ENCODE data around the gene AP4B1.

DNA sequence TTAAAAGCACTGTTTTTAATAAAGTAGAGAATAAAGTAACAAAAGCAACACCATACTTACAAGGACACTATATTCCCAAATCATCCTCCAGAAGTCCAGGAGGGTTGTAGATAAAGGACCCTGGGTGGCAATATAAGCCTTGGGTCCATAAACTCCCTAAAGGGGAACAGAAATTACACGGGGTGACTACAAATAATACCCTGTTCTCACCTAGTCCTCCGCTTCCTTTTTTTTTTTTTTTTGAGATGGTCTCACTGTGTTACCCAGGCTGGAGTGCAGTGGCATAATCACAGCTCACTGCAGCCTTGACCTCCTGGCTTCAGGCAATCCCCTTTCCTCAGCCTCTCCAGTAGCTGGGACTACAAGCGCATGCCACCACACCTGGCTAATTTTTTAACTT is 46.2 kb downstream of the AP4B1 start:
- TF ChIP-seq CTCF (IDR thresholded peaks at IDR 0.05) (no peak), POLR2AphosphoS5 (IDR thresholded peaks at IDR 0.05) (no peak), POLR2A (IDR thresholded peaks at IDR 0.05) (no peak)

Data from breast epithelium (tissue), 3 donors.